DND-41 (cell line): ENCODE measurements around the gene DYSF.

Experiments
- EZH2 ChIP-seq: IDR thresholded peaks from 3 replicates; pipeline ENCODE4 v1.6.1; 2012; ENCODE audit warnings: borderline replicate concordance, low read depth, mild to moderate bottlenecking, moderate library complexity, low read length, inconsistent platforms; ENCODE audit not compliant: severe bottlenecking
- TF ChIP-seq, protein P1 (sequence below): IDR thresholded peaks from 2 replicates; pipeline ENCODE4 v1.5.1; 2012; ENCODE audit warnings: borderline replicate concordance, low read length, moderate library complexity, mild to moderate bottlenecking; ENCODE audit not compliant: poor library complexity, severe bottlenecking; ENCODE audit errors: extremely low read depth

- TF ChIP-seq, protein P1, sequence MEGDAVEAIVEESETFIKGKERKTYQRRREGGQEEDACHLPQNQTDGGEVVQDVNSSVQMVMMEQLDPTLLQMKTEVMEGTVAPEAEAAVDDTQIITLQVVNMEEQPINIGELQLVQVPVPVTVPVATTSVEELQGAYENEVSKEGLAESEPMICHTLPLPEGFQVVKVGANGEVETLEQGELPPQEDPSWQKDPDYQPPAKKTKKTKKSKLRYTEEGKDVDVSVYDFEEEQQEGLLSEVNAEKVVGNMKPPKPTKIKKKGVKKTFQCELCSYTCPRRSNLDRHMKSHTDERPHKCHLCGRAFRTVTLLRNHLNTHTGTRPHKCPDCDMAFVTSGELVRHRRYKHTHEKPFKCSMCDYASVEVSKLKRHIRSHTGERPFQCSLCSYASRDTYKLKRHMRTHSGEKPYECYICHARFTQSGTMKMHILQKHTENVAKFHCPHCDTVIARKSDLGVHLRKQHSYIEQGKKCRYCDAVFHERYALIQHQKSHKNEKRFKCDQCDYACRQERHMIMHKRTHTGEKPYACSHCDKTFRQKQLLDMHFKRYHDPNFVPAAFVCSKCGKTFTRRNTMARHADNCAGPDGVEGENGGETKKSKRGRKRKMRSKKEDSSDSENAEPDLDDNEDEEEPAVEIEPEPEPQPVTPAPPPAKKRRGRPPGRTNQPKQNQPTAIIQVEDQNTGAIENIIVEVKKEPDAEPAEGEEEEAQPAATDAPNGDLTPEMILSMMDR = no peak
- TF ChIP-seq EZH2 = no peak
These were observed 150.0 kb downstream of the DYSF start for GRCh38 chr2:71603311-71603811.
